Measurements from ENCODE around the gene ZMIZ2. TPM values are rescaled to one million over a fixed set of nuclear protein-coding genes. Genes with fewer than 3 reads are reported as not detected.

The ZMIZ2 gene
- total and polyA plus RNA-seq, 3 experiments from 2014 or later, result 9.8 to 122 (median 119) TPM

GRCh38 chr7:44767912-44768627, 19.4 kb downstream of the ZMIZ2 start:
- no peak overlapping the region for H3K4me3 ChIP-seq (ENCODE audit: low read length)
- H3K4me3 Mint-ChIP-seq, result peak overlapping the region in 6 of 7 donors; percentile 19 to 68 (median 52)
- H3K9me3 Mint-ChIP-seq, result no peaks in the 10 kb centered on the region
- H3K36me3 Mint-ChIP-seq, result peaks cover 0 to 52% (median 14%) of the 10 kb centered on the region in 3 donors
- CTCF ChIA-PET, result interaction anchor here (0.7 to 2.1 kb wide), 10 partner anchors 9 to 203 kb away, joined by 3 to 6 read pairs (median 4); partner anchors contain the start of gene DDX56
- peaks cover 40 to 51% (median 44%) of the 10 kb centered on the region in 3 donors for H3K4me1 Mint-ChIP-seq
- no peaks in the 10 kb centered on the region for H3K27me3 ChIP-seq (ENCODE audit: insufficient read depth, low read length, poor library complexity, severe bottlenecking)
- H3K36me3 ChIP-seq (ENCODE audit: insufficient read depth, low read length), result peaks cover 37% of the 10 kb centered on the region
- peaks cover 32% of the 10 kb centered on the region for H3K4me1 ChIP-seq (ENCODE audit: insufficient read depth, low read length)
- H3K9me3 ChIP-seq (ENCODE audit: low read length), result no peaks in the 10 kb centered on the region
- H3K27ac Mint-ChIP-seq, result peak overlapping the region; percentile 68 to 97 (median 87)
- peak overlapping the region; percentile 9 for H3K27ac ChIP-seq (ENCODE audit: low read depth, low read length)
- no peaks in the 10 kb centered on the region for H3K27me3 Mint-ChIP-seq
- peak in 3 of 5 donors; percentile 17 to 65 (median 27) for DNase-seq
- POLR2A ChIA-PET, result interaction anchor here (0.5 to 1.6 kb wide), 6 partner anchors 9 to 185 kb away, joined by 3 to 8 read pairs (median 4); partner anchors contain the start of genes H2AZ2, OGDH and PURB

GRCh38 chr7:44768628-44769371, 20.2 kb downstream of the ZMIZ2 start:
- peaks cover 30% of the 10 kb centered on the region for H3K36me3 ChIP-seq (ENCODE audit: insufficient read depth, low read length)
- no peaks in the 10 kb centered on the region for H3K27me3 Mint-ChIP-seq
- H3K27ac Mint-ChIP-seq, result peak overlapping the region; percentile 68 to 97 (median 88)
- ChIA-PET CTCF (interaction anchor here (0.7 to 2.3 kb wide), 12 partner anchors 10 to 203 kb away, joined by 3 to 7 read pairs (median 4); partner anchors contain the start of gene DDX56), POLR2A (interaction anchor here (0.5 to 1.6 kb wide), 9 partner anchors 10 to 186 kb away, joined by 3 to 8 read pairs (median 4); partner anchors contain the start of genes H2AZ2, OGDH and PURB)
- no peak overlapping the region for H3K27ac ChIP-seq (ENCODE audit: low read depth, low read length)
- H3K4me3 Mint-ChIP-seq, result peak overlapping the region in 6 of 7 donors; percentile 22 to 64 (median 52)
- H3K9me3 ChIP-seq (ENCODE audit: low read length), result no peaks in the 10 kb centered on the region
- no peak for DNase-seq
- H3K9me3 Mint-ChIP-seq, result no peaks in the 10 kb centered on the region
- H3K4me1 ChIP-seq (ENCODE audit: insufficient read depth, low read length), result peaks cover 32% of the 10 kb centered on the region
- H3K27me3 ChIP-seq (ENCODE audit: insufficient read depth, low read length, poor library complexity, severe bottlenecking), result no peaks in the 10 kb centered on the region
- no peak overlapping the region for H3K4me3 ChIP-seq (ENCODE audit: low read length)
- H3K36me3 Mint-ChIP-seq, result peaks cover 0 to 45% (median 10%) of the 10 kb centered on the region in 3 donors
- H3K4me1 Mint-ChIP-seq, result peaks cover 40 to 51% (median 44%) of the 10 kb centered on the region in 3 donors

DNA sequence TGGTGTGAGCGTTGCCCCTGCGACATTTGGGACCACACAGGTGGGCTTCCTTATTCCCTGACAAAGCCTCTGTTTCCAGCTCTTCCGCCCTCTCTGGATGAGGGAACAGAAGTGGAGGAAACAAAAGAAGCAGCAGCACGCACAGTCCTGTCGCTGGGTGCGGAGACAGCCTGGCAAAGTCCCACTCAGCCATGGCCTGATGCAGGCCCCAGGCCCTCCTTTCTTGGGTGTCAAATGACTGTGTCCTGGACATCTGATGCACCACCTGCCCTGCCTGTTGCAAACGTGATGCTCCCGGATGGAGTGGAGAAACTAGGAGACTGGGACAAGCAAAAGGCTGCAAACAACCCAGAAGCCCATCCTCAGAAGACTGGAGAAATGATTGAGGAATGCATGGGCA, 20.7 kb downstream of the ZMIZ2 start:
- no peak for DNase-seq
- peaks cover 32% of the 10 kb centered on the region for H3K4me1 ChIP-seq (ENCODE audit: insufficient read depth, low read length)
- peaks cover 25% of the 10 kb centered on the region for H3K36me3 ChIP-seq (ENCODE audit: insufficient read depth, low read length)
- Mint-ChIP-seq H3K9me3 (no peaks in the 10 kb centered on the region), H3K4me1 (peaks cover 40 to 51% (median 44%) of the 10 kb centered on the region in 3 donors), H3K36me3 (peaks cover 0 to 39% (median 6%) of the 10 kb centered on the region in 3 donors), H3K4me3 (peak overlapping the region in 6 of 7 donors; percentile 61 to 71 (median 64)), H3K27ac (peak overlapping the region; percentile 68 to 98 (median 88)), H3K27me3 (no peaks in the 10 kb centered on the region)
- POLR2A ChIA-PET, result interaction anchor here (1.2 to 1.6 kb wide), 4 partner anchors 20 to 163 kb away, joined by 3 to 5 read pairs (median 4); partner anchors contain the start of genes H2AZ2 and OGDH
- H3K27me3 ChIP-seq (ENCODE audit: insufficient read depth, low read length, poor library complexity, severe bottlenecking), result no peaks in the 10 kb centered on the region
- CTCF ChIA-PET, result interaction anchor here (1.2 to 2.3 kb wide), 3 partner anchors 88 to 204 kb away, joined by 3 to 7 read pairs (median 4); no protein-coding TSS in a partner anchor
- no peaks in the 10 kb centered on the region for H3K9me3 ChIP-seq (ENCODE audit: low read length)
- no peak overlapping the region for H3K4me3 ChIP-seq (ENCODE audit: low read length)
- H3K27ac ChIP-seq (ENCODE audit: low read depth, low read length), result no peak overlapping the region

- Mint-ChIP-seq H3K27ac (peak overlapping the region; percentile 68 to 98 (median 88)), H3K36me3 (peaks cover 0 to 35% (median 3%) of the 10 kb centered on the region in 3 donors), H3K4me1 (peaks cover 40 to 51% (median 44%) of the 10 kb centered on the region in 3 donors), H3K9me3 (no peaks in the 10 kb centered on the region), H3K4me3 (peak overlapping the region; percentile 7 to 71 (median 63)), H3K27me3 (no peaks in the 10 kb centered on the region)
- Histone ChIP-seq H3K4me3 (ENCODE audit: low read length) (no peak overlapping the region), H3K9me3 (ENCODE audit: low read length) (no peaks in the 10 kb centered on the region), H3K27me3 (ENCODE audit: insufficient read depth, low read length, poor library complexity, severe bottlenecking) (no peaks in the 10 kb centered on the region), H3K4me1 (ENCODE audit: insufficient read depth, low read length) (peaks cover 32% of the 10 kb centered on the region), H3K36me3 (ENCODE audit: insufficient read depth, low read length) (peaks cover 20% of the 10 kb centered on the region), H3K27ac (ENCODE audit: low read depth, low read length) (no peak overlapping the region)
- DNase-seq, result peak in 2 of 5 donors; percentile 4 to 50
- POLR2A ChIA-PET, result interaction anchor here (1.2 to 1.6 kb wide), 4 partner anchors 21 to 163 kb away, joined by 3 to 5 read pairs (median 4); partner anchors contain the start of genes H2AZ2 and OGDH
- CTCF ChIA-PET, result interaction anchor here (1.2 to 2.3 kb wide), 2 partner anchors 87 to 179 kb away, joined by 3 to 7 read pairs; no protein-coding TSS in a partner anchor
Observed at GRCh38 chr7:44769776-44770294, 21.2 kb downstream of the ZMIZ2 start.

GRCh38 chr7:44771358-44771757, 22.7 kb downstream of the ZMIZ2 start:
- peaks cover 32% of the 10 kb centered on the region for H3K4me1 ChIP-seq (ENCODE audit: insufficient read depth, low read length)
- no peak overlapping the region for H3K27ac ChIP-seq (ENCODE audit: low read depth, low read length)
- DNase-seq, result no peak
- H3K4me3 ChIP-seq (ENCODE audit: low read length), result no peak overlapping the region
- H3K27me3 Mint-ChIP-seq, result no peaks in the 10 kb centered on the region
- H3K36me3 Mint-ChIP-seq, result peaks cover 0 to 20% (median 3%) of the 10 kb centered on the region in 3 donors
- peak overlapping the region in 2 of 7 donors; percentile 28 to 49 for H3K4me3 Mint-ChIP-seq
- peaks cover 40 to 54% (median 44%) of the 10 kb centered on the region in 3 donors for H3K4me1 Mint-ChIP-seq
- peak overlapping the region; percentile 56 to 98 (median 82) for H3K27ac Mint-ChIP-seq
- no peaks in the 10 kb centered on the region for H3K9me3 ChIP-seq (ENCODE audit: low read length)
- H3K27me3 ChIP-seq (ENCODE audit: insufficient read depth, low read length, poor library complexity, severe bottlenecking), result no peaks in the 10 kb centered on the region
- ChIA-PET POLR2A (no interaction called here), CTCF (interaction anchor here (1.8 to 2.3 kb wide), 2 partner anchors 86 to 183 kb away, joined by 4 to 7 read pairs; no protein-coding TSS in a partner anchor)
- peaks cover 7% of the 10 kb centered on the region for H3K36me3 ChIP-seq (ENCODE audit: insufficient read depth, low read length)
- H3K9me3 Mint-ChIP-seq, result no peaks in the 10 kb centered on the region

DNA sequence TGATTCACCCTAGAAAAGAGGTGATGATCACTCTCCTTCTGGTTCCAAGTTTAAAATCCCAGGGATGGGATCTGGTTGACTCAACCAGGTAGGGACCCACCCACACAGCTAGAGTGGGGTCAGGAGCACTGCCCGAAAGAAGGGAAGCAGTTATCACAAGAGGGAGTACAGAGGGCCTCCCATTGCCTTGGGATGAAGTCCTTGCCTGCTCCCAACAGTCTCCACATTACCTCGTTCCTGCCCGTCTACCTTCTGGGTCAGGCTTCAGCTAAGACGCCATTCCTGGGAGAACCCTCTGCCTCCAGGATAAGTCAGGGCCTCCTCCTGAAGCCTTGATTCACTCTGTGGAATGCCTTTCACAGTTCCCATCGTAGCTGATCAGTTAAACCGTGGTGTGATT, 23.8 kb downstream of the ZMIZ2 start:
- Histone ChIP-seq H3K4me1 (ENCODE audit: insufficient read depth, low read length) (peaks cover 32% of the 10 kb centered on the region), H3K27ac (ENCODE audit: low read depth, low read length) (no peak overlapping the region), H3K27me3 (ENCODE audit: insufficient read depth, low read length, poor library complexity, severe bottlenecking) (no peaks in the 10 kb centered on the region), H3K9me3 (ENCODE audit: low read length) (no peaks in the 10 kb centered on the region), H3K4me3 (ENCODE audit: low read length) (no peak overlapping the region), H3K36me3 (ENCODE audit: insufficient read depth, low read length) (no peaks in the 10 kb centered on the region)
- H3K27ac Mint-ChIP-seq, result peak overlapping the region in 2 of 8 donors; percentile 50 to 73
- H3K4me3 Mint-ChIP-seq, result no peak overlapping the region
- DNase-seq, result no peak
- no peaks in the 10 kb centered on the region for H3K9me3 Mint-ChIP-seq
- ChIA-PET POLR2A (interaction anchor here (0.5 to 0.7 kb wide), 2 partner anchors 17 to 183 kb away, joined by 3 read pairs; no protein-coding TSS in a partner anchor), CTCF (no interaction called here)
- peaks cover 40 to 48% (median 43%) of the 10 kb centered on the region in 3 donors for H3K4me1 Mint-ChIP-seq
- H3K27me3 Mint-ChIP-seq, result no peaks in the 10 kb centered on the region
- H3K36me3 Mint-ChIP-seq, result peaks cover 0 to 10% (median 0%) of the 10 kb centered on the region in 3 donors

DNA sequence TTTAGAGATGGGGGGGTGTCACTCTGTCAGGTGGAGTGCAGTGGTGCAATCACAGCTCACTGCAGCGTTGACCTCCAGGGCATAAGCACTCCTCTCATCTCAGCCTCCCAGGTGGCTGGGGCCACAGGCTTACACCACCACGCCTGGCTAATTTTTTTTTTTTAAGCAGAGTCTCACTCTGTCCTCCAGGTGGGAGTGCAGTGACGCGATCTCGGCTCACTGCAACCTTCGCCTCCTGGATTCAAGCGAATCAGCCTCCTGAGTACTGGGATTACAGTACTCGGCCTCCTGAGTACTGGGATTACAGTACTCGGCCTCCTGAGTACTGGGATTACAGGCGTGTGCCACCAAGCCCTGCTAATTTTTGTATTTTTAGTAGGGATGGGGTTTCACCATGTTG, 24.2 kb downstream of the ZMIZ2 start:
- H3K27me3 ChIP-seq (ENCODE audit: insufficient read depth, low read length, poor library complexity, severe bottlenecking), result no peaks in the 10 kb centered on the region
- peaks cover 36 to 44% (median 38%) of the 10 kb centered on the region in 3 donors for H3K4me1 Mint-ChIP-seq
- H3K36me3 Mint-ChIP-seq, result peaks cover 0 to 5% (median 0%) of the 10 kb centered on the region in 3 donors
- no peaks in the 10 kb centered on the region for H3K9me3 ChIP-seq (ENCODE audit: low read length)
- no peak for DNase-seq
- peaks cover 31% of the 10 kb centered on the region for H3K4me1 ChIP-seq (ENCODE audit: insufficient read depth, low read length)
- no peaks in the 10 kb centered on the region for H3K36me3 ChIP-seq (ENCODE audit: insufficient read depth, low read length)
- no peak overlapping the region for H3K4me3 ChIP-seq (ENCODE audit: low read length)
- no peaks in the 10 kb centered on the region for H3K27me3 Mint-ChIP-seq
- CTCF ChIA-PET, result no interaction called here
- H3K27ac ChIP-seq (ENCODE audit: low read depth, low read length), result no peak overlapping the region
- no peaks in the 10 kb centered on the region for H3K9me3 Mint-ChIP-seq
- no peak overlapping the region for H3K27ac Mint-ChIP-seq
- H3K4me3 Mint-ChIP-seq, result peak overlapping the region in 1 of 7 donors; percentile 23
- POLR2A ChIA-PET, result interaction anchor here (0.7 kb wide), 1 partner anchor 182 kb away, joined by 3 read pairs; no protein-coding TSS in a partner anchor

All from CD8-positive, alpha-beta memory T cell (primary cell).